Chondrocyte (in vitro differentiated cells): ENCODE data around the gene TAF1L. TPM values are rescaled to one million over a fixed set of nuclear protein-coding genes. Genes with fewer than 3 reads are reported as not detected.

ENCODE experiments used
- DNase-seq: peaks from one replicate; pipeline ENCODE4 v3.0.0; 2021; ENCODE audit warnings: mixed read lengths, low spot score
- H3K27ac Mint-ChIP-seq: one replicate; pipeline ENCODE4 v1.8.0; 2021; ENCODE audit warnings: mild to moderate bottlenecking, moderate library complexity, mixed read lengths; ENCODE audit not compliant: unreplicated experiment
- H3K27me3 Mint-ChIP-seq: 2 replicates; pipeline ENCODE4 v1.8.0; 2021; ENCODE audit warnings: low read depth, mixed read lengths
- H3K36me3 Mint-ChIP-seq: 2 replicates; pipeline ENCODE4 v1.8.0; 2021; ENCODE audit warnings: low read depth, mixed read lengths
- H3K4me1 Mint-ChIP-seq: 2 replicates; pipeline ENCODE4 v1.8.0; 2021; ENCODE audit warnings: low read depth, mild to moderate bottlenecking, mixed read lengths
- H3K4me3 Mint-ChIP-seq: one replicate; pipeline ENCODE4 v1.8.0; 2021; ENCODE audit warnings: mild to moderate bottlenecking, moderate library complexity, mixed read lengths; ENCODE audit not compliant: unreplicated experiment
- H3K9me3 Mint-ChIP-seq: 2 replicates; pipeline ENCODE4 v1.8.0; 2021; ENCODE audit warnings: low read depth, mixed read lengths
- long read RNA-seq: library from polyadenylated mRNA; stranded (forward); transcript quantifications from one replicate; pipeline ENCODE4 v2.0.0, GENCODE V29; 2021
- total RNA-seq: library from RNA; stranded (reverse); gene quantifications from 3 replicates; pipeline ENCODE4 v1.2.1, GENCODE V29; 2021
- TF ChIP-seq, protein P1 (sequence below): fragments of 200-600 bp; sonication (generic); IDR thresholded peaks from 2 replicates; pipeline ENCODE4 v1.5.0; 2021; ENCODE audit warnings: antibody characterized with exemption, mild to moderate bottlenecking, moderate library complexity

The TAF1L gene, protein sequence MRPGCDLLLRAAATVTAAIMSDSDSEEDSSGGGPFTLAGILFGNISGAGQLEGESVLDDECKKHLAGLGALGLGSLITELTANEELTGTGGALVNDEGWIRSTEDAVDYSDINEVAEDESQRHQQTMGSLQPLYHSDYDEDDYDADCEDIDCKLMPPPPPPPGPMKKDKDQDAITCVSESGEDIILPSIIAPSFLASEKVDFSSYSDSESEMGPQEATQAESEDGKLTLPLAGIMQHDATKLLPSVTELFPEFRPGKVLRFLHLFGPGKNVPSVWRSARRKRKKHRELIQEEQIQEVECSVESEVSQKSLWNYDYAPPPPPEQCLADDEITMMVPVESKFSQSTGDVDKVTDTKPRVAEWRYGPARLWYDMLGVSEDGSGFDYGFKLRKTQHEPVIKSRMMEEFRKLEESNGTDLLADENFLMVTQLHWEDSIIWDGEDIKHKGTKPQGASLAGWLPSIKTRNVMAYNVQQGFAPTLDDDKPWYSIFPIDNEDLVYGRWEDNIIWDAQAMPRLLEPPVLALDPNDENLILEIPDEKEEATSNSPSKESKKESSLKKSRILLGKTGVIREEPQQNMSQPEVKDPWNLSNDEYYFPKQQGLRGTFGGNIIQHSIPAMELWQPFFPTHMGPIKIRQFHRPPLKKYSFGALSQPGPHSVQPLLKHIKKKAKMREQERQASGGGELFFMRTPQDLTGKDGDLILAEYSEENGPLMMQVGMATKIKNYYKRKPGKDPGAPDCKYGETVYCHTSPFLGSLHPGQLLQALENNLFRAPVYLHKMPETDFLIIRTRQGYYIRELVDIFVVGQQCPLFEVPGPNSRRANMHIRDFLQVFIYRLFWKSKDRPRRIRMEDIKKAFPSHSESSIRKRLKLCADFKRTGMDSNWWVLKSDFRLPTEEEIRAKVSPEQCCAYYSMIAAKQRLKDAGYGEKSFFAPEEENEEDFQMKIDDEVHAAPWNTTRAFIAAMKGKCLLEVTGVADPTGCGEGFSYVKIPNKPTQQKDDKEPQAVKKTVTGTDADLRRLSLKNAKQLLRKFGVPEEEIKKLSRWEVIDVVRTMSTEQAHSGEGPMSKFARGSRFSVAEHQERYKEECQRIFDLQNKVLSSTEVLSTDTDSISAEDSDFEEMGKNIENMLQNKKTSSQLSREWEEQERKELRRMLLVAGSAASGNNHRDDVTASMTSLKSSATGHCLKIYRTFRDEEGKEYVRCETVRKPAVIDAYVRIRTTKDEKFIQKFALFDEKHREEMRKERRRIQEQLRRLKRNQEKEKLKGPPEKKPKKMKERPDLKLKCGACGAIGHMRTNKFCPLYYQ (N-terminal part only)
- total RNA-seq = 0.02 TPM in 1 of 3 replicates, not detected in the others
- long read RNA-seq = 0 reads

DNA sequence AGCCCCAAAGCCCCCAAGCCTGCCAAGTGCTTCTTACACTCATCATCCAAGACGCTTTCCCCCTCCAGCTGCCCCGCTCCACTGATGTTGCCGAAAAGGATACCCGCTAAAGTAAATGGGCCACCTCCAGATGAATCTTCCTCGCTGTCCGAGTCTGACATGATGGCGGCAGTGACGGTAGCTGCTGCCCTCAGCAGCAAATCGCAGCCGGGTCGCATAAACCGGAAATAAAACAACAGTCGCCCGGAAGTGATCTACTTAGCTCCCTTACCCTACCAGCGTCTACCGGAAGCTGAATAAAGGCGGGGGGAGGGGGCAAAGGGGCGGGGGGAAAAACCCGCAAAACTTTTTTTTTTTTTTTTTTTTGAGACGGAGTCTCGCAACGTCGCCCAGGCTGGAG lies at the start of gene TAF1L:
Gene TAF1L, minus strand, starts transcription at position 308 of the 400 bp plus-strand sequence. Its CDS starts 90 bp downstream, at position 218.
- TF ChIP-seq, protein P1, sequence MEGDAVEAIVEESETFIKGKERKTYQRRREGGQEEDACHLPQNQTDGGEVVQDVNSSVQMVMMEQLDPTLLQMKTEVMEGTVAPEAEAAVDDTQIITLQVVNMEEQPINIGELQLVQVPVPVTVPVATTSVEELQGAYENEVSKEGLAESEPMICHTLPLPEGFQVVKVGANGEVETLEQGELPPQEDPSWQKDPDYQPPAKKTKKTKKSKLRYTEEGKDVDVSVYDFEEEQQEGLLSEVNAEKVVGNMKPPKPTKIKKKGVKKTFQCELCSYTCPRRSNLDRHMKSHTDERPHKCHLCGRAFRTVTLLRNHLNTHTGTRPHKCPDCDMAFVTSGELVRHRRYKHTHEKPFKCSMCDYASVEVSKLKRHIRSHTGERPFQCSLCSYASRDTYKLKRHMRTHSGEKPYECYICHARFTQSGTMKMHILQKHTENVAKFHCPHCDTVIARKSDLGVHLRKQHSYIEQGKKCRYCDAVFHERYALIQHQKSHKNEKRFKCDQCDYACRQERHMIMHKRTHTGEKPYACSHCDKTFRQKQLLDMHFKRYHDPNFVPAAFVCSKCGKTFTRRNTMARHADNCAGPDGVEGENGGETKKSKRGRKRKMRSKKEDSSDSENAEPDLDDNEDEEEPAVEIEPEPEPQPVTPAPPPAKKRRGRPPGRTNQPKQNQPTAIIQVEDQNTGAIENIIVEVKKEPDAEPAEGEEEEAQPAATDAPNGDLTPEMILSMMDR = no peak
- peaks cover 9% of the 10 kb centered on the region for H3K9me3 Mint-ChIP-seq

GRCh38 chr9:32681751-32682150 lies 46.3 kb upstream of the TAF1L start:
- H3K27me3 Mint-ChIP-seq = peaks cover 14% of the 10 kb centered on the region
- no peak overlapping the region for H3K27ac Mint-ChIP-seq
- peaks cover 41% of the 10 kb centered on the region for H3K9me3 Mint-ChIP-seq
- TF ChIP-seq, protein P1 = no peak
- no peaks in the 10 kb centered on the region for H3K36me3 Mint-ChIP-seq
- no peak for DNase-seq
- no peaks in the 10 kb centered on the region for H3K4me1 Mint-ChIP-seq
- H3K4me3 Mint-ChIP-seq = no peak overlapping the region

More for the DNA sequence above, at the start of gene TAF1L:
- H3K4me3 Mint-ChIP-seq = no peak within 1 kb of the TSS
- H3K27me3 Mint-ChIP-seq = peaks cover 14% of the 10 kb centered on the region
- H3K27ac Mint-ChIP-seq = no peak within 1 kb of the TSS
- no peaks in the 10 kb centered on the region for H3K4me1 Mint-ChIP-seq
- no peaks in the 10 kb centered on the region for H3K36me3 Mint-ChIP-seq
- DNase-seq = no peak

- no peaks in the 10 kb centered on the region for H3K4me1 Mint-ChIP-seq
- no peak overlapping the region for H3K4me3 Mint-ChIP-seq
- no peaks in the 10 kb centered on the region for H3K36me3 Mint-ChIP-seq
- TF ChIP-seq, protein P1 = no peak
- H3K9me3 Mint-ChIP-seq = peaks cover 21% of the 10 kb centered on the region
- H3K27ac Mint-ChIP-seq = no peak overlapping the region
- H3K27me3 Mint-ChIP-seq = peaks cover 13% of the 10 kb centered on the region
- DNase-seq = no peak
Measured at GRCh38 chr9:32677931-32678330, 42.5 kb upstream of the TAF1L start.

DNA sequence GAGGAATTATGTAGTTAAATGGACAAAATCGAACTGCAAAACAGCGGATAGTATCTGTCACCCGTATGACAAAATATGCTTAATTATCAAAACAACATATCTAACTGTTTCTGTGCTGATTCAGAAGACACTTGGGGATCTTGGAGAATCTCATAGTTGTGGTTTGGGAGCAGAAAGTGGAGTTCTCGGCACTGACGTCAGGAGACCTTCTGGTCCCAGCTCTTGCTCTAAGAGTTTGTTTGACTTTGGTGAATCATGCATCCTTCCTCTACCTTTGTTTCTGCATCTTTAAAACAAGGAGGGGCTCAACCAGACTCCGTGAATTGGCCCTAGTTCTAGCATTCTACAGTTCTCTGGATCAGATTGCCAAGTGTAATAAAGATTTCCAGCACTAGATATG lies 37.0 kb upstream of the TAF1L start:
- DNase-seq = no peak
- H3K4me3 Mint-ChIP-seq = no peak overlapping the region
- H3K27me3 Mint-ChIP-seq = peaks cover 11% of the 10 kb centered on the region
- H3K36me3 Mint-ChIP-seq = no peaks in the 10 kb centered on the region
- TF ChIP-seq, protein P1 = no peak
- H3K9me3 Mint-ChIP-seq = no peaks in the 10 kb centered on the region
- H3K27ac Mint-ChIP-seq = no peak overlapping the region
- no peaks in the 10 kb centered on the region for H3K4me1 Mint-ChIP-seq
